Skeletal muscle satellite cell (primary cell): Measurements from ENCODE around the gene RNF220.

Experiments
- H3K27me3 ChIP-seq: 2 replicates; pipeline ENCODE4 v1.7.0; 2013; ENCODE audit warnings: low read length; ENCODE audit not compliant: control insufficient read depth, insufficient read depth
- H3K36me3 ChIP-seq: 2 replicates; pipeline ENCODE4 v1.7.0; 2013; ENCODE audit warnings: mild to moderate bottlenecking, control low read depth, low read length; ENCODE audit not compliant: insufficient read depth
- H3K4me1 ChIP-seq: 2 replicates; pipeline ENCODE4 v1.7.0; 2013; ENCODE audit warnings: low read length; ENCODE audit not compliant: control insufficient read depth, insufficient read depth
- H3K4me2 ChIP-seq: 2 replicates; pipeline ENCODE4 v1.7.0; 2013; ENCODE audit warnings: mild to moderate bottlenecking, low read length
- H3K4me3 ChIP-seq: 2 replicates; pipeline ENCODE4 v1.7.0; 2013; ENCODE audit warnings: low read length
- H3K9ac ChIP-seq: 2 replicates; pipeline ENCODE4 v1.7.0; 2013; ENCODE audit warnings: mild to moderate bottlenecking, low read depth, low read length, moderate library complexity
- H3K9me3 ChIP-seq: replicated peaks from 2 replicates; pipeline ENCODE4 v1.7.0; 2013; ENCODE audit warnings: mild to moderate bottlenecking, control low read depth, low read length

Gene RNF220

GRCh38 chr1:44447051-44447810 lies 42.2 kb downstream of the RNF220 start:
- no peak overlapping the region for H3K4me2 ChIP-seq
- H3K9ac ChIP-seq = no peak overlapping the region
- no peaks in the 10 kb centered on the region for H3K4me1 ChIP-seq
- H3K27me3 ChIP-seq = peaks cover 25% of the 10 kb centered on the region
- no peaks in the 10 kb centered on the region for H3K36me3 ChIP-seq
- no peaks in the 10 kb centered on the region for H3K9me3 ChIP-seq
- H3K4me3 ChIP-seq = no peak overlapping the region

- H3K9me3 ChIP-seq = no peaks in the 10 kb centered on the region
- no peak overlapping the region for H3K4me3 ChIP-seq
- H3K36me3 ChIP-seq = no peaks in the 10 kb centered on the region
- no peak overlapping the region for H3K4me2 ChIP-seq
- no peak overlapping the region for H3K9ac ChIP-seq
- no peaks in the 10 kb centered on the region for H3K4me1 ChIP-seq
- peaks cover 42% of the 10 kb centered on the region for H3K27me3 ChIP-seq
Observed at GRCh38 chr1:44453798-44454349, 48.8 kb downstream of the RNF220 start.

GRCh38 chr1:44454704-44455103 lies 49.6 kb downstream of the RNF220 start:
- H3K4me3 ChIP-seq = no peak overlapping the region
- no peaks in the 10 kb centered on the region for H3K9me3 ChIP-seq
- peaks cover 48% of the 10 kb centered on the region for H3K27me3 ChIP-seq
- no peak overlapping the region for H3K4me2 ChIP-seq
- H3K4me1 ChIP-seq = no peaks in the 10 kb centered on the region
- no peak overlapping the region for H3K9ac ChIP-seq
- H3K36me3 ChIP-seq = no peaks in the 10 kb centered on the region

GRCh38 chr1:44460107-44460882 lies 55.2 kb downstream of the RNF220 start:
- H3K27me3 ChIP-seq = peaks cover 62% of the 10 kb centered on the region
- H3K4me3 ChIP-seq = no peak overlapping the region

GRCh38 chr1:44464361-44464760 lies 59.3 kb downstream of the RNF220 start:
- Histone ChIP-seq H3K36me3 (no peaks in the 10 kb centered on the region), H3K4me2 (no peak overlapping the region), H3K9me3 (peaks cover 4% of the 10 kb centered on the region), H3K27me3 (peaks cover 25% of the 10 kb centered on the region), H3K4me3 (no peak overlapping the region), H3K9ac (no peak overlapping the region), H3K4me1 (no peaks in the 10 kb centered on the region)

More at GRCh38 chr1:44460107-44460882, 55.2 kb downstream of the RNF220 start:
- Histone ChIP-seq H3K9me3 (peaks cover 4% of the 10 kb centered on the region), H3K4me1 (no peaks in the 10 kb centered on the region), H3K4me2 (no peak overlapping the region), H3K36me3 (no peaks in the 10 kb centered on the region), H3K9ac (no peak overlapping the region)

- peaks cover 15% of the 10 kb centered on the region for H3K27me3 ChIP-seq
- H3K4me1 ChIP-seq = no peaks in the 10 kb centered on the region
- H3K9ac ChIP-seq = no peak overlapping the region
- no peak overlapping the region for H3K4me3 ChIP-seq
- H3K4me2 ChIP-seq = no peak overlapping the region
- no peaks in the 10 kb centered on the region for H3K36me3 ChIP-seq
- peaks cover 4% of the 10 kb centered on the region for H3K9me3 ChIP-seq
Observed at GRCh38 chr1:44467566-44467965, 62.5 kb downstream of the RNF220 start.

GRCh38 chr1:44471911-44472453 lies 66.9 kb downstream of the RNF220 start:
- Histone ChIP-seq H3K9me3 (no peaks in the 10 kb centered on the region), H3K27me3 (peaks cover 18% of the 10 kb centered on the region), H3K9ac (no peak overlapping the region), H3K4me2 (no peak overlapping the region), H3K4me3 (no peak overlapping the region), H3K4me1 (no peaks in the 10 kb centered on the region), H3K36me3 (no peaks in the 10 kb centered on the region)

- H3K4me3 ChIP-seq = no peak overlapping the region
- H3K9ac ChIP-seq = no peak overlapping the region
- H3K4me1 ChIP-seq = no peaks in the 10 kb centered on the region
- H3K4me2 ChIP-seq = peak overlapping the region; percentile 25
- H3K27me3 ChIP-seq = peaks cover 18% of the 10 kb centered on the region
- no peaks in the 10 kb centered on the region for H3K36me3 ChIP-seq
- H3K9me3 ChIP-seq = no peaks in the 10 kb centered on the region
Observed at GRCh38 chr1:44472620-44473525, 67.8 kb downstream of the RNF220 start.

- no peak overlapping the region for H3K9ac ChIP-seq
- no peak overlapping the region for H3K4me3 ChIP-seq
- peaks cover 5% of the 10 kb centered on the region for H3K27me3 ChIP-seq
- no peaks in the 10 kb centered on the region for H3K36me3 ChIP-seq
- H3K9me3 ChIP-seq = no peaks in the 10 kb centered on the region
- H3K4me1 ChIP-seq = no peaks in the 10 kb centered on the region
- H3K4me2 ChIP-seq = no peak overlapping the region
Observed at GRCh38 chr1:44476891-44477290, 71.8 kb downstream of the RNF220 start.

- Histone ChIP-seq H3K9me3 (no peaks in the 10 kb centered on the region), H3K9ac (no peak overlapping the region), H3K27me3 (peaks cover 2% of the 10 kb centered on the region), H3K4me2 (no peak overlapping the region), H3K4me3 (no peak overlapping the region), H3K4me1 (peaks cover 29% of the 10 kb centered on the region), H3K36me3 (no peaks in the 10 kb centered on the region)
Observed at GRCh38 chr1:44481701-44482100, 76.6 kb downstream of the RNF220 start.
